HG03196 (cell line): ENCODE measurements around the gene ANKZF1.

ENCODE experiments used
- ATAC-seq: cut with Tn5 transposase; IDR thresholded peaks from one replicate; pipeline ENCODE4 v1.9.1; 2021; ENCODE audit not compliant: unreplicated experiment

Gene ANKZF1

DNA sequence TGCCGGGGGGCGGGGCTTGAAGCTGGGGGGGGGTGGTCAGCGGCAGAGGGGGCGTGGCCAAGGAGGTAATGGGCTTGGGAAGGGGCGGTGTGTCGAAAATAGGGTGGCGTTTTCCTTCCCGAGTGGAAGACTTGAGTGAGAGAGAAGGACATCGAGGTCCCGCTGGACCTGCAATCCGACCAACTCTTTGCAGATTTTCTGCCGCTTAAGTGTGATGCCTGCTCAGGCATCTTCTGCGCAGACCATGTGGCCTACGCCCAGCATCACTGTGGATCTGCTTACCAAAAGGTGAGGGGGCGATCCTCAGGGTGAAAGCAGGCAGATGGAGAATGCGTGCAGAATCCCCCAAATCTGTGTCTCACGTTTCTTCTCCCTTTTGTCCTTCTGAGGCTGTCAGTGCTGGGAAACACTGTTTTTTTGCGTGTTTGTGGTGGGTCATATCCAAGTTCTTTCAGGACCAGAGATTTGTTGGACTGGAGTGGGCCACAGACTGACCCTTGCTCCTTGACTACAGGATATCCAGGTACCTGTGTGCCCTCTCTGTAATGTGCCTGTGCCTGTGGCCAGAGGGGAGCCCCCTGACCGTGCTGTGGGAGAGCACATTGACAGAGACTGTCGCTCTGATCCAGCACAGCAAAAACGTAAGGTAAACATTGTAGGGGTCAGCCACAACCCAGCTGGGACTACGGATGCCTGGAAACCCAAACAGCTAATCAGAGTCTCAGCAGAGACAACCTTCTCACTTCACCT lies 22.3 kb upstream of the ANKZF1 start:
- no peak for ATAC-seq

DNA sequence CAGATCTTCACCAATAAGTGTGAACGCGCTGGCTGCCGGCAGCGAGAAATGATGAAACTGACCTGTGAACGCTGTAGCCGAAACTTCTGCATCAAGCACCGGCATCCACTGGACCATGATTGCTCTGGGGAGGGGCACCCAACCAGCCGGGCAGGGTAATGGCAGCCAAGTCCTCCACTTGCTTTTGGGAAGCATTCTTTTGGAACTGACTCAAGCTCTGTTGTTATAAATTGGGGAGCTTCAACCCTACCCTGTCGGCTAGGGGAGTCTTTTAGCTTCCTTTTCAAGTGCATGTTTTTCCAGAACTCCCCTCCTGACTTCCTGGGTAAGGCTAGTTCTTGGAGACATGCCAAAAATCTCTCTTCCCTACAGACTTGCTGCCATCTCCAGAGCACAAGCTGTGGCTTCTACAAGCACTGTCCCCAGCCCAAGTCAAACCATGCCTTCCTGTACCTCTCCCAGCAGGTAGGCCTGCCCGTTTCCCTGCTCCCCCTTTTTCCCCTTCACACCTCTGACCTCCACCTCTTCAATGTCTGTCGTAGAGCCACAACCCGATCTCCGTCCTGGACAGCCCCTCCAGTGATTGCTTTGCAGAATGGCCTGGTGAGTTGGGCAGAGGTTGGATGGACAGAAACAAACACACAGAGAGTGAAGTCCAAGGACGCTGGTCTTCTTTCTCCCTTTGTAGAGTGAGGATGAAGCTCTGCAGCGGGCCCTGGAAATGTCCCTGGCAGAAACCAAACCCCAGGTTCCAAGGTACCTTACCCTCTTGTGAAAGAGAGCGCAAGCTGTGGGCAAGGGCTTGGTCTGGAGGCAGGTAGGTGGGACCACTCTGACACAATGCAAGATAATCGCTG lies 21.5 kb upstream of the ANKZF1 start:
- ATAC-seq: no peak

DNA sequence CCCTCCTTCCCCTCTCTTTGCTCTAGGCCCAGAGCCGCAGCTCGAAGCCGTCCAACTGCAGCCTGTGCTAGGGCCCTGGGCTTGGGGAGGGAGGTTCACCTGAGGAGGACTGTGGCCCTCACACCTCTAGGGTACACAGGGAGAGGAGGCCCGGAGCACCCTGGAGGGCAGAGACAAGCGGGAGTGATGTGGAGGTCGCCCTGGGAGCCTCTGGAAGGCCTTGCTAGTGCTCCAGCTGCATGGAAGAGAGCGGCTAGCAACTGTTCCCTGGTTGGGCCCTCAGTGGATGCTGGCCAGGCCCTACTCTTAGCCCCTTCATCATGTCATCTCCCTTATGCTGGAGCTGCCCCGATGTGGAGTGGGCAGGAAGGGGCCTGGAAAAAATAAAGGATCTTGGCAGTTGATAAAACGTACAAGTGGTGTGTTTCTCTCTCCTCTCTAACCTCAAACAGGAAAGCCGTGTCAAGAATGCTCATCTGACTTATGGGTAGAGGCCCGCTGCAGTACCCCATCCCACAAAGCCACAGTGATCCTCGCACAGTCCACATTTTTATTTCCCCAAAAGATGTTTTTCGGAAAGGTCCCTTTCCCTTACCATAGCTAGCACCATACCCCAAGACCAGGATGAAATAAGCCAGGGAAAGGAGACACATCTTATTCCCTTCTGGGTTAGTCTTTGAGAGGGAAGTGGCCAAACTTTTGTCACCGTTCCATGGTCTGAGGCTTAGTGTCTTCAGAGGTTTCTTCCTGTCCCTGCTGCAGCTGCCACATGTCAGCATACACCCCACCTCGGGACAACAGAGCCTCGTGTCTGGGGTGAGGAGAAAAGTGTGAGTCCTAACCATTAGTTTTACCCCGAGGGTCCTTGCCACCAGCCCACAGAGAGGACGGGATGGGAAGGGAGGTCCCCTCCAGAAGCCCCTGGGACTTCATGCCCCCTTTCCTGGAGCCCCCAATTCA lies 20.1 kb upstream of the ANKZF1 start:
- ATAC-seq: no peak

DNA sequence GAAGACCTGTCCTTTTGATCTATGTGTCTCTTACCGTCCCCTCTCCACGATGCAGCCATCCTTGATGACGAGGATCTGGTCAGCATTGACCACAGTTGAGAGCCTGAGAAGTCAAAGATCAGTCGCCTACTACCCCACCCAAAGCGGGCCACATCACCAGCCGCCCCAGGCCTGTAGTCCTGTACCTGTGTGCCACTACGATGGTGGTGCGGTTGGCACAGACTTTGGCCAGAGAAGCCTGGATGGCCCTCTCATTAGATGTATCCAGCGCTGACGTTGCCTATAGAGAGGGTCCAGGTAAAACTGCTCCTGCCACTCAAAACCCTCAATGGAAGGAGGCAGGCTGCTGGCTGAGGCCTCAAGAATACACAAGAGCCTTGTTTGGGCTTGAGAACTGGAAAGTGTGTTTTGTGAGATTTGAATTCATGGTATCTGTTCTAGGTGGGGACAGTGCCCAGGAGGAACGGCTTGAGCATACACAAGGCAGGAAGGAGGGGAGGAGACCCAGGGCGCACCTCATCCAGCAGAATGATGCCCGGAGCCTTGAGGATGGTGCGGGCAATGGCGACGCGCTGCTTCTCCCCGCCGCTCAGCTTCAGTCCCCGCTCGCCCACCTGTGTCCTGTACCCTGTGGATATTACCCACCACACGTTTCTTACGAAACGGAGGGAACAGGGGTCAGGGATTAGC lies 19.3 kb upstream of the ANKZF1 start:
- ATAC-seq: no peak

DNA sequence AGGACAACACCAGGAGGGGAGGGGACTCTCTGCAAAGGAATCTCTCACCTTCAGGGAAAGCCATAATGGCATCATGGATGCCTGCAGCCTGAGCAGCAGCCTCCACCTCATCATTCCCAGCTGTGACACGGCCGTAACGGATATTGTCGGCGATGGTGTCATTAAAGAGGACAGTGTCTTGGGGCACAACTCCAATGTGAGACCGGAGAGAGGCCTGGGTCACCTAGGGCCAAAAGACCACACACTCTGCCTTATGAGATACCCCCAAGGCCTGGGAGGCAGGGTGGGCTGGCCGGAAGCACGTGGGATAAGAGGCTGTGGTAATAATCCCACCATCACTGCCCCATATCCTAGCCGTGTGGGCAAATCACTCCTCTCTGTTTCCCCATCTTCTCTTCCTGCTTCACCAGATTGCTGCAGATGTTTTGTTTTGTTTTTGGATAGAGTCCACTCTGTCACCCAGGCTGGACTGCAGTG lies 18.7 kb upstream of the ANKZF1 start:
- no peak for ATAC-seq

DNA sequence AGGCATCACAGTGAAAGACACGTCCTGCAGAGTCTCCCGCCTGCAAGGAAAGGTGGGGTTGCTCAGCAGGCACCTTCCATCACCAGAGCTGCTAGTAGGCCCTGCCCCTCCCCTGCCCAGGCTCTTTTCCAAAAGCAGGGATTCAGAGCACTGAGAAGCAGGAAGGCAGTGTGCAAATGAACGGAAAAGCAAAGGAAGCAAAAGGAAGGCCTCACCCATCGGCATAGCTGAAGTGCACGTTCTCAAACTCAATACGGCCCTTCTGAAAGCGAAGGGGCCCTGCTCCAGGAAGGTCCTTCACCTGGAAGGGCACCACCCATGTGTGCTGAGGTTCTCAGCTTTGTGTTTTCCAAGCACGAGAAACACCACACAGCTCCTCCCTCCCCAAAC lies 16.6 kb upstream of the ANKZF1 start:
- no peak for ATAC-seq

DNA sequence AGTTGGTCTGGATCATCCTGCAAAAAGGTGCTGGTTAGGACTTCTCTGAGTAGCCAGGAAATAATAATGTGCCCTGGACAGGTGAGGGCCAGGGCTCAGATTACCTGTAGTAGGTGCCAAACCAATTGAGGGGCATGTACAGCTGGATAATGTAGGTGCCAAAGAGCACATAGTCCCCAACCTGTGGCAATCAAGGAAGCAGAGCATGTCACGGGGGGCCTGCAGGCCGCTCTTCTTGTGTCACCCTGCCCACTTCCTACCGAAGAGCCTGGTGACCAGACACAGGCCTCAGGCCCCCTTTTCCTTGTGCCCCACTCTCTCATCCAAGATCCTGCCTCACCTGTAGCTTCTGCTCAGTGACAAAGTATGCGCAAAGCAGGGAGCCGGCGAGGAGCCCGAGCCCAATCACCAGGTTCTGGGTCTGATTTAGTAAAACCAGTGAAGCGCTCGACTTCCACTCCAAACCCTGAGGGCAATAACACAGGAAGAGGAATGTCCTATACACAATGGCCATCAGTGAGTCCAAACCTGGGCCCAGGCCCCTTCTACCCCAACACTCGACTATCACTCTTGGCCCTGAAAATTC lies 16.0 kb upstream of the ANKZF1 start:
- no peak for ATAC-seq

DNA sequence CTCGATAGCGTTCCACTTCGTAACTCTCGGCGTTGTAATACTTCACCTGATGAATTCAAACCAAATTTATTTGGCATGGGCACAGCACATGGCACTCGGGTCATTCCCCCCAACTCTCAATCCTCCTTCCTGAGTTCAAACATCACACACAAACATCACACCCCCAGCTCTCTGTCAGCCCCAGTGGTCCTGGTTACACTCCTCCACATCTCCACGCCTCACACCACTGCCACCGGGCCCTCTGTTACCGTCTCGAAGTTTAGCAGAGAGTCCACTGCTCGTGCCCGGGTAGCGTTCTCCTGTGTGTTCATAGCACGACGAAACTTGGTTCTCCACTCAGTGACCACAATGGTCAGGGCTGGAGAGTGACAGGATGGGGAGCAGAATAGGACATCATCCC lies 15.5 kb upstream of the ANKZF1 start:
- no peak for ATAC-seq

DNA sequence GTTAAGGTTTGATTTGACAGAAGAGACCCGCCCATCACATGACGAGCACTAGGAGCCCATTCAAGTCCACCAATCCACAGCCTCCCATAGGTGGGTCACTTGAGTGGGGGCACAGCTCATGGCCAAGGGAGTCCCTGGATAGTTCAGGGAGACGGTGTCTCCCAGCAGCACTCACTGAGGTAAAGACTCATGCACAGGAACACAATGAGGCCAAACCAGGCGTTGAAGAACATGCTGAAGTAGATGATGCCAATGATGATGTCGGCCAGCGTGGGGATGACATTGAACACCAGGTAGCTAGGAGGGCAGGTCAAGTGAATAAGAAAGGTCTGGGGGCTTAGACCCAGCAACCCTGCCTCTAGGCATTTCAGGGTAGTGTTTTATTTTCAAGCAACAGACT lies 14.8 kb upstream of the ANKZF1 start:
- no peak for ATAC-seq

DNA sequence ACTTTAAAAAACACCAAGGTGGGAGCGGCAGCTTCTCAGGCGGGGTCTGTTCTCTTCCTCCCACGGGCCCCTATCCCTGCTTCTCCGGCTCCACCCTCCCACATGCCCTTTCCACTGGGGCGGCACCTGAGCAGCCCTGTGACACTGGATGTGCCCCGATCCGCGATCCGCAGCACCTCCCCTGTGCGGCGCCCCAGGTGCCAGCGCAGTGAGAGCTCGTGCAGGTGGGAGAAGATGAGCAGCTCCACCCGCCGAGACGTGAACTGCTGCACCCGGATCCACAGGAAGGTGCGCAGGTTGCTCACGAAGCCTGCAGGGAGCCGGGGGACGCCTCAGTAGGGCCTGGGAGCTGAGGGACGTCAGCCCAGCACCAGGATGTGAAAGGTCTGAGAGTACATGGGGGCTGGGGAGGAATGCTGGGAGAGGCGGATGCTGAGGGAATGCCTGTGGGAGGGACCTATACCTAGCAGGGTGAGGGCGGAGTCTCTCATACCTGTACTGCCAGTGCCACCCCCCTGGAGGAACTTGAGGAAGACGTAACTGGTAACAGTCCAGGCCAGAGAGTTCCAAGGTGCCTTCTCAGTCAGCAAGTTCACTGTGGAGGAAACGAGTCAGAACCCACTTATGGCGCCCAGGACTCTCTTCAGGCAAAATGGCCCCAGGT lies 13.6 kb upstream of the ANKZF1 start:
- ATAC-seq: no peak

DNA sequence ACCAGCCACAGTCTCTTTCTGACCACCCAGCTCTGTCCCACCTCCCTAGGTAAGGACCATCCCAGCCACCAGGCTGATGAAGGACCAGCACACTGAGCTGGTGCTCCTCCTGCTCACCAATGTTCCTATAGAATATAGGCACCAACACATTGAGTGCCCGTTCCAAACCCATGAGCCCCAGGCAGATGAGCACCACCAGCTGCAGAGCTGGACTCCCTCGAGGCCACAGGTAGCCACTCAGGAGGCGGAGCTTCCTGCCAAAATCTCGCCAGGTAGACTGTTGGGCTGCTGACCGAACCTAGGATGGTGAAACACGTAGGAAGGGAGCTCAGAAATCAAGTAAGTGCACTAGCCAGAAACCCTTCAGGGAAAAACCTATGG lies 13.1 kb upstream of the ANKZF1 start:
- ATAC-seq: no peak

DNA sequence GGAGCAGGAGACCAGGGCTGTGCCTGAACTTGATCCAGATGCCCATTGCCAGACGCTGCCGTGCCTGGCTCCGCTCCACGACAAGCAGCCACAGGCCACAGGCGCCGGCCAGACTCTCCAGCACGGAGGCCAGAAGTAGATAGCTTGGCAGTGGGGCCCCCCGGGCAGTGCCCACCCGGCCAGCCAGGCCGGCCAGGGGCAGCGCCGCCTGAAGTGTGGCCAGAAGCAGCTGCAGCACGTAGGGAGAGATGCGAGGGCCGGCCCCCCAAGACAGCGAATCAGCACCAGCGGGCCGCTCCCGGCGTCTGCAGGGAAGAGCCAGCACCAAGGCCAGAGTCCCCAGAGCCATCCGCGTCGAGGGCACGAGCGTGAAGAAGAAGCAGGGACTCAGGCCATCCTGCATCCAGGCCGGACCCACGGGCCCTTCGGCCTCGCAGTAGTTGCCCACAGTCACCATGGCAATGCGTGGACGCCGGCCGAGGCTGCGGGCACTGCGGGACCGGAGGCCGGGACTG lies 11.3 kb upstream of the ANKZF1 start:
- no peak for ATAC-seq

DNA sequence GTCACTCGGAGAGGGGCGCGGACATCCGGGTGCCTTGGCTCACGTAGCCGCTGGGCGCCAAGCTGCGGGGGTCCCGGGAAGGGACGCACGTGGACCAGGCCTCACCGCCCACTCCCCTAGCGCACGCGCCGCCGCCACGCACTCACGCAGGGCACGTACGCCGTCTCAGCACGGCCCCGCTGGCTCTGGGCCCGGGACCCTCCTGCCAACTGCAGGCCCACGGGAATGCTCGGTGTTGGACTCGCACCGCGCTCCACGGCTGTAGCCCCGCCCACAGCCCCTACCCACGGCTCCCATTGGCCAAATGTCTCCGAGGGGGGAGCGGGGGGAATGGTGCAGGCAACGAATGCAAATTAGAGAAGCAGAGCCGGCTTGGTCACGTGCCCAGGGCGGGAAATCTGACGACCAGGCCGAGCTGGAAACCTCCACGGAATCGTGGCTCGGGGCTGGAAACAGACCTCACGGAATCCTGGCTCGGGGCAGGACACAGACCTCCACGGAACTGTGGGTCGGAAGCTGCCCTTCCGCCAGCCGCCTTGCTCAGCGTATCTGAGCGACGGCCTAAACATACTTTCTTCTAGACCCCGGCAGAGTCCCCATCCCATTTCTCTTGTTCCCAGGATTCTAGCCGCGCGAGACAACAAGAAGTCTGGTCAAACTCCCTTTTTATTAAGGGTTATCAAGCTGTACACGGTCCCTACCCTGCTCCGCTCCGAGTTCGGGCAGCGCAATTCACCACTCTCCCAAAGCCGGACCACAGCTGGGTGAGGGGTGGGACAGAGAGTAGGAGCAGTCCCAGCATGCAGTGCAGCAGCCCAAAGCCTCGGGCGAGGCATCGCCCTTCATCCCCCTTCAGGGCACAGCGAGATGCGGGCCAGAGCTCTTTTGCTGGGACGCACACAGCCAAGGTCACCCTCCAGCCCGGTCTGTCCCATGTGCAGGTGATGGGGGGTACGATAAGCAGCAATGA lies 10.6 kb upstream of the ANKZF1 start, which contains the start of gene ABCB6:
ABCB6 (minus strand) TSS at position 227 of the 970 bp plus-strand sequence. CDS start 285 bp downstream, outside the sequence.
- peak; percentile 70 for ATAC-seq

DNA sequence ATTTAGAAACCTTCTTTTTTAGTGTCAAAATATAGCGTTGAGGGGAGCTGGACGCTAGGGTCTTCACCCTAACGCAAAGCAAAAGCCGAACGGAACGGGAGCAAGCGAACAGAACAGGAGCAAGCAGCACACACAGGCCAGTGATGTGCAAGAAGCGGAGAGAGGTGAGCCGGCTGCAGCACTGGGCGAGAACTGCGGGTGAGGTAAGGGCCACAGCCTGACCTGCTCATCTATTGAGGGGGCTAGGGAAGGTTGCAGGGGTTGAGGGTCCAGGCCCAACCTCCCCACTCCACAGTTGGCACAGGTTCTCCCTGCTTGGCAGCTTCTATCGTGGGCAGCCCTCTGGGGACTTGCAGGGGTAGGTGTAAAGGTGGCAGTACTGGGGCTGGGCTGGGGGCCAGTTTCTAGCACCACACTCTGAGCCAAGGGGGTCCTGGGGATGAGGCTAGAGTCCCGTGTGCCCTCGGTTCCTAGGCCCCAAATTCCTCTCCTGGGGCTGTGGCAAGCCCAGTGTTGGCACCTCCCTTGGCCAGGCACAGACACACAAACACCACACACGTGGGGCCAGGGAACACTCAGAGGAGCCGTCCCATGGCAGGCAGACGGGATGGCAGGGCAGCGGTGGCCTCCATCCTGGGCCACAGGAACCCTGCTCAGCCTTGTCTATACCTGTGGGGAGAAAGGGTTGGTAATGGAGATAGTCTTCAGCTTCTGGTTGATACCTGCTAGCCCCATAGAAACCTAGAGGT lies 9.6 kb upstream of the ANKZF1 start:
- no peak for ATAC-seq

DNA sequence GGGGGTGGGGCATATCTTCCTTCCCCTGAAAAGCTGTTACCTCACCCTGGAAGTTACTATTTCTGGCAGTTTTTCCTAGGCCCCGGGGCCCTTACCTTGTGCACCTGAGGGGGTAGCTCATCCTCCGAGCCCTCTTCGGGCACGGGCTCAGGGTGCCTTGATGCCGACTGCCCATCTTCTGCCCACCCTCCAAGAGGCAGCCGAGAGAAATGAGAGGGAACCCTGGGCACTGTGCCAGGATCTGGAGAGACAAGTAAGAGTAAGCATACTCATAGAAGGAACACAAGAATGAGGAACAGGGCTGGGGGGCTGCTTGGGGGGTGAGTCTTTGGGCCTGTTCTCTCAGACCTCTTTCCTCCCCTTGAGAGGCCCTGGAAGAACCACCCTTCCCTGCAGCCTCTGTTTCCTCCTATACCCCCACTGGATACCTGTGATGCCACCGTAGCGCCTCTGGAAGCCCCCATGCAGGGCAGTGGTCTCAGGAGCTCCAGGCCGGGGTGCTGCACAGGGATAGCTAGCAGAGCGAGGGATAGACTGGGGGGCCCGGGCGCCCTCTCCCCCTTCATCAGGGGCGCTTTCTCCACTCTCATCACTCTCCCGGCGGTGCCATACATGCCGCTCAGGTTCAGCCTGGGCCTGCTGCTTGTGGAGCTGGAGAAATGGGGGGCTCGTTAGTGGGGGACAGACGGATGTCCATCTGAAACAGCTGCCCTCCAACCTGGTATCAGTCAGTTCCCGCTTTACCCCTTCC lies 8.8 kb upstream of the ANKZF1 start:
- no peak for ATAC-seq

DNA sequence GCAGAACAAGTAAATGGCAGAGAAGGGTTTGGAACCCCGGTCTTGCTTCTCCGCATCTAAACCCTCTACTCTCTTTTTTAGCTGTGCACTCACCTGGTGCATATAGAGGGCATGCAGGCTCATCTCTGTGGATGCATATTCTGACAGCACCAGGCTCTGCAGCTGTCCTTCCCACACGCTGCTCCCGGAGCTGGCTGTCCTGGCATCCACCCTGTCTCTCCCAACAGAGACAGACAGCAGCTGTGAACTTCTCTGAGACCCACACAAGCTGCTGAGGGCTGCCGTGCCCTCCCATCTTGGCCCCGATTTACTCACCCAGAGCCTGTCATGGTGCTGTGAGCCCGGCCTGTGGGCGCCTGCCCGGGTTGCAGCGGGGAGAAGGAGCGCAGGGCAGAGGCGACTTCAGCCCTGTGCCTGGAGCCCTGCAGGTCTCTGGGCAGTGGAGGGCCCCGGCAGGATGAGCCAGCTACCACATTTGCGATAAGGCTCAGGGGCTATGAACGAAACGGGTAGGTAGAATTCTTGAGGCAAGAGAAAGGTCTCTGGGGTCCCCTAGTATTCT lies 7.6 kb upstream of the ANKZF1 start:
- no peak for ATAC-seq
